MCF 10A (cell line): ENCODE data around the gene ST7L. TPM values are rescaled to one million over a fixed set of nuclear protein-coding genes. Genes with fewer than 3 reads are reported as not detected.

Experiments used
- BruUV-seq: library from RNA; stranded (reverse); fragments of 400-500 nt; replicated peaks from 2 replicates; lab custom pipeline; 2021; lab: Mats Ljungman, UMichigan
- CTCF ChIA-PET: fragments of 300-600 bp; sonication (Branson Sonifier 250); formaldehyde crosslinking; extraction: SDS; loops from one replicate; lab custom pipeline; 2021; ENCODE audit warnings: antibody characterized with exemption, inconsistent platforms; lab: Yijun Ruan, JAX
- POLR2A ChIA-PET: fragments of 300-600, 350-650 bp; sonication (Branson Sonifier 250); formaldehyde crosslinking; extraction: SDS; loops from one replicate; lab custom pipeline; 2020; ENCODE audit warnings: antibody characterized with exemption, inconsistent platforms; lab: Yijun Ruan, JAX
- DNase-seq: peaks from one replicate; pipeline ENCODE4 v3.0.0-alpha.2; 2018; ENCODE audit not compliant: unreplicated experiment
- H3K27ac Mint-ChIP-seq: one replicate; pipeline ENCODE4 v1.8.0; 2022; ENCODE audit warnings: mild to moderate bottlenecking, low read depth, mixed read lengths; ENCODE audit not compliant: unreplicated experiment
- H3K27me3 Mint-ChIP-seq: one replicate; pipeline ENCODE4 v1.8.0; 2022; ENCODE audit warnings: mixed read lengths; ENCODE audit not compliant: insufficient read depth, unreplicated experiment
- H3K36me3 Mint-ChIP-seq: one replicate; pipeline ENCODE4 v1.8.0; 2022; ENCODE audit warnings: mild to moderate bottlenecking, moderate library complexity, mixed read lengths; ENCODE audit not compliant: insufficient read depth, unreplicated experiment
- H3K4me1 Mint-ChIP-seq: one replicate; pipeline ENCODE4 v1.8.0; 2022; ENCODE audit warnings: mixed read lengths; ENCODE audit not compliant: insufficient read depth, unreplicated experiment
- H3K4me3 Mint-ChIP-seq: one replicate; pipeline ENCODE4 v1.8.0; 2022; ENCODE audit warnings: mild to moderate bottlenecking, moderate library complexity, mixed read lengths; ENCODE audit not compliant: unreplicated experiment
- H3K9me3 Mint-ChIP-seq: one replicate; pipeline ENCODE4 v1.8.0; 2022; ENCODE audit warnings: mixed read lengths; ENCODE audit not compliant: unreplicated experiment
- intact Hi-C: fragments of 100-400 bp; cut with micrococcal nuclease; formaldehyde crosslinking; loops from 2 replicates; pipeline ENCODE4 v1.14.1; 2022
- total RNA-seq: library from RNA; stranded (reverse); gene quantifications from 2 replicates; pipeline ENCODE4 v1.2.3, GENCODE V29; 2022
- TF ChIP-seq, protein P1 (sequence below): fragments of 200-600 bp; IDR thresholded peaks from one replicate; pipeline ENCODE4 v1.8.0; 2022; ENCODE audit warnings: antibody characterized with exemption, mild to moderate bottlenecking; ENCODE audit not compliant: unreplicated experiment

Gene ST7L
- total RNA-seq, 1 experiment from 2014 or later: 25.5 TPM

- H3K9me3 Mint-ChIP-seq: no peaks in the 10 kb centered on the region
- BruUV-seq: no TSS peak
- no peak overlapping the region for H3K4me3 Mint-ChIP-seq
- ChIA-PET POLR2A (interaction anchor here (1.1 kb wide), 1 partner anchor 37 kb away, joined by 3 read pairs; no protein-coding TSS in a partner anchor), CTCF (no interaction called here)
- peaks cover 54% of the 10 kb centered on the region for H3K36me3 Mint-ChIP-seq
- H3K27me3 Mint-ChIP-seq: no peaks in the 10 kb centered on the region
- no peak for DNase-seq
- intact Hi-C loops: no loop called here
- H3K27ac Mint-ChIP-seq: peak overlapping the region; percentile 69
- TF ChIP-seq, protein P1, sequence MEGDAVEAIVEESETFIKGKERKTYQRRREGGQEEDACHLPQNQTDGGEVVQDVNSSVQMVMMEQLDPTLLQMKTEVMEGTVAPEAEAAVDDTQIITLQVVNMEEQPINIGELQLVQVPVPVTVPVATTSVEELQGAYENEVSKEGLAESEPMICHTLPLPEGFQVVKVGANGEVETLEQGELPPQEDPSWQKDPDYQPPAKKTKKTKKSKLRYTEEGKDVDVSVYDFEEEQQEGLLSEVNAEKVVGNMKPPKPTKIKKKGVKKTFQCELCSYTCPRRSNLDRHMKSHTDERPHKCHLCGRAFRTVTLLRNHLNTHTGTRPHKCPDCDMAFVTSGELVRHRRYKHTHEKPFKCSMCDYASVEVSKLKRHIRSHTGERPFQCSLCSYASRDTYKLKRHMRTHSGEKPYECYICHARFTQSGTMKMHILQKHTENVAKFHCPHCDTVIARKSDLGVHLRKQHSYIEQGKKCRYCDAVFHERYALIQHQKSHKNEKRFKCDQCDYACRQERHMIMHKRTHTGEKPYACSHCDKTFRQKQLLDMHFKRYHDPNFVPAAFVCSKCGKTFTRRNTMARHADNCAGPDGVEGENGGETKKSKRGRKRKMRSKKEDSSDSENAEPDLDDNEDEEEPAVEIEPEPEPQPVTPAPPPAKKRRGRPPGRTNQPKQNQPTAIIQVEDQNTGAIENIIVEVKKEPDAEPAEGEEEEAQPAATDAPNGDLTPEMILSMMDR: no peak
- H3K4me1 Mint-ChIP-seq: peaks cover 12% of the 10 kb centered on the region
These were observed 37.3 kb downstream of the ST7L start for GRCh38 chr1:112581586-112582192.

GRCh38 chr1:112579801-112580510 is 39.0 kb downstream of the ST7L start:
- TF ChIP-seq, protein P1: no peak
- intact Hi-C loops: no loop called here
- H3K9me3 Mint-ChIP-seq: no peaks in the 10 kb centered on the region
- DNase-seq: no peak
- no peak overlapping the region for H3K4me3 Mint-ChIP-seq
- H3K36me3 Mint-ChIP-seq: peaks cover 64% of the 10 kb centered on the region
- ChIA-PET POLR2A (interaction anchor here (1.3 kb wide), 1 partner anchor 9 kb away, joined by 3 read pairs; no protein-coding TSS in a partner anchor), CTCF (no interaction called here)
- no peaks in the 10 kb centered on the region for H3K27me3 Mint-ChIP-seq
- H3K27ac Mint-ChIP-seq: no peak overlapping the region
- BruUV-seq: no TSS peak
- H3K4me1 Mint-ChIP-seq: peaks cover 21% of the 10 kb centered on the region

DNA sequence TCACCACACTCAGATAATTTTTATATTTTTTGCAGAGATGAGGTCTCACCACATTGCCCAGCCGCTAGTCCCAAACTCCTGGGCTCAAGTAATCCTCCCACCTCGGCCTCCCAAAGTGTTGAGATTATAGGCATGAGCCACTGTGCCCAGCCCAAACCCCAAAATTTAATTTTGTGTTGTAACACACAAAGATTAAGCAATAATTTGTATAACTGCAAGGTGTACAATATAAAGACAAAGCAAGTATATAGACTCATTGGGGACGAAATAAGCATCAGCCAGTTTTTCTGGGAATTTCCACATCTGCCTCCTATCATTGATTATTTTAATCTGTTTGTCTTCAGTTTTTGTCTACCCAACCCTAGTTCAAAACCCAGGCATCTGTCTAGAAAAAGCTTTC is 42.7 kb downstream of the ST7L start:
- TF ChIP-seq, protein P1: no peak
- Mint-ChIP-seq H3K4me1 (peaks cover 9% of the 10 kb centered on the region), H3K9me3 (no peaks in the 10 kb centered on the region), H3K27me3 (no peaks in the 10 kb centered on the region), H3K27ac (no peak overlapping the region), H3K36me3 (peaks cover 72% of the 10 kb centered on the region), H3K4me3 (no peak overlapping the region)
- BruUV-seq: no TSS peak
- ChIA-PET CTCF (interaction anchor here (0.8 to 1.9 kb wide), 6 partner anchors 15 to 466 kb away, joined by 3 to 9 read pairs (median 3); no protein-coding TSS in a partner anchor), POLR2A (interaction anchor here (0.9 to 1.2 kb wide), 4 partner anchors 16 to 182 kb away, joined by 3 to 4 read pairs (median 4); no protein-coding TSS in a partner anchor)
- intact Hi-C loops: no loop called here
- DNase-seq: no peak

DNA sequence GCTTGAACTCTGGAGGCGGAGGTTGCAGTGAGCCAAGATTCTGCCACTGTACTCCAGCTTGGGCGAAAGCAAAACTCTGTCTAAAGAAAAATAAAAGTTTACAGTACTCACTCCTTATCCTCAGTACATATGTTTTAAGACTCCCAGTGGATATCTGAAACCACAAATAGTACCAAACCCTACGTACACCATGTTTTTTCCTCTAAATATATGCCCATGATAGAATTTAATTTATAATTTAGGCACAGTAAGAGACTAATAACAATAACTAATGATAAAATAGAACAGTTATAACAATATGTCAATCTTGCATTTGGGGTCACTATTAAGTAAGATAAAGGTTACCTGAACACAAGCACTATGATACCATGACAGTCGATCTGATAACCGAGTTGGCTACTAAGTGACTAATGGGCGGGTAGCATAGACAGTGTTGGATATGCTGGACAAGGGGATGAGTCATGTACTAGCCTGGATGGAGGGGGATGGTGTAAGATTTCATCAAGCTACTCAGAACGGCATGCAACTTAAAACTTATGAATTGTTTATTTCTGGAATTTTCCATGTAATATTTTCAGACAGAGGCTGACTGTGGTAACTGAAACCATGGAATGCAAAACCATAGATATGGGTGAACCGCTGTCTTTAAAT is 43.7 kb downstream of the ST7L start:
- CTCF ChIA-PET: interaction anchor here (0.6 to 1.7 kb wide), 7 partner anchors 14 to 467 kb away, joined by 3 to 8 read pairs (median 3); no protein-coding TSS in a partner anchor
- Mint-ChIP-seq H3K4me3 (no peak overlapping the region), H3K9me3 (no peaks in the 10 kb centered on the region), H3K36me3 (peaks cover 76% of the 10 kb centered on the region), H3K27ac (peak overlapping the region; percentile 50), H3K27me3 (no peaks in the 10 kb centered on the region), H3K4me1 (peaks cover 9% of the 10 kb centered on the region)
- POLR2A ChIA-PET: interaction anchor here (0.6 to 1.2 kb wide), 4 partner anchors 32 to 181 kb away, joined by 4 read pairs; no protein-coding TSS in a partner anchor
- BruUV-seq: no TSS peak
- TF ChIP-seq, protein P1: no peak
- DNase-seq: peak; percentile 88
- intact Hi-C loops: loop anchor here (1.0 kb wide), 1 partner anchor 132 kb away; the partner anchor contains the start of gene RHOC
